Stimulated activated CD8-positive, alpha-beta memory T cell treated with anti-CD3 and anti-CD28 coated beads, Interleukin-2, amount 100 ng/mL, for 48 hours (primary cell): ENCODE results near the gene MYO18B.

Experiments used
- DNase-seq, 2 donors: peaks; one replicate each; pipeline ENCODE4 v3.0.0-alpha.2; 2020; ENCODE audit warnings: low read depth in 2 of 2

MYO18B gene

DNA sequence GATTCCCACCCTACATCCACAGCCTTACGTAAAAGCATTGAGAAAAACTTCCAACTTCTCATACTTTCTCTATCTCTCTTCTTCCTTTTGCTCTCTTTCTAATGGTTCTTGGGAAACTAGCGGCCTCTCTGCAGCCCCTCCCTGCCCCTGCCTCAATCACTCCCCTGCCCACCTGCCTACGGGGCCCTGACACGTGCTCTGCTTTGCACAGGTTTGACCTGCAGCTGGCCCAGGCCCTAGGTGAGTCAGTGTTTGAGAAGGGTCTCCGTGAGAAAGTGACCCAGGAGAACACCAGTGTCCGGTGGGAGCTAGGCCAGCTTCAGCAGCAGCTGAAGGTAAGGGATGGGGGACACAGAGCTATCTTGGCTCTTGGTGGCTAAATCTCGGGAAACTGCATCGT lies 160.4 kb downstream of the MYO18B start:
- no peak for DNase-seq

DNA sequence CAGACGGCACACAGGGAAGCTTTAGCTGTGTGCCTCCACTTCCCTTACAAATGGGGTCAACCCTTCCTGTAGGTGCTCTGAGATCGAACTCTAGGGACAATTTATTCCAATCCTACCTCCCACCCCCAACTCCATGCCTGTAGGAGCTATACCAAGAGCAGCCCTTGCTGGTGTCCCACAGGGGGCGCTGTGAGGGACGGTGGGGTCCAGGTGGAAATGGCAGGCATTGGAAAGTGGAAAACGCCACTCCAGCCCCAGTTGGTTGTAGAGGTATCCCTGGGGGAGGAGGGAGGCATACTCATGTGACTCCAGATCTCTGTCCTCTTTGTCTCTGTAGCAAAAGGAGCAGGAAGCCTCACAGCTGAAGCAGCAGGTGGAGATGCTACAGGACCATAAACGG lies 161.3 kb downstream of the MYO18B start:
- no peak for DNase-seq

DNA sequence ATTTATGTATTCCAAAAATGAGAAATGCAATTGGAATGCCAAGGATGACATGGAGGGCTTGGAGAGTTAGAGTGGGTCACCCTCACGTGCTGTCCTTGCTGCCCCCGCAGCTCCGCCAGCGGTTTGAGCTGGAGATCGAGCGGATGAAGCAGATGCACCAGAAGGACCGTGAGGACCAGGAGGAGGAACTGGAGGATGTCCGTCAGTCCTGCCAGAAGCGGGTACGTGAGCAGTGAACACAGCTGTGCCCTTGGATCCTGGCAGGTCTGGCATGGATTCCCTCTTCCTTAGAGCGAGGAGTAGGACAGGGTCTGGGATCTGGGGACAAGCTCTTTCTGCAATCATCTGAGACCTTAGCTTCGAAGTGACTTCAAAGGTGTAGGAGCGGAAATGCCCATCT lies 166.2 kb downstream of the MYO18B start:
- no peak for DNase-seq

DNA sequence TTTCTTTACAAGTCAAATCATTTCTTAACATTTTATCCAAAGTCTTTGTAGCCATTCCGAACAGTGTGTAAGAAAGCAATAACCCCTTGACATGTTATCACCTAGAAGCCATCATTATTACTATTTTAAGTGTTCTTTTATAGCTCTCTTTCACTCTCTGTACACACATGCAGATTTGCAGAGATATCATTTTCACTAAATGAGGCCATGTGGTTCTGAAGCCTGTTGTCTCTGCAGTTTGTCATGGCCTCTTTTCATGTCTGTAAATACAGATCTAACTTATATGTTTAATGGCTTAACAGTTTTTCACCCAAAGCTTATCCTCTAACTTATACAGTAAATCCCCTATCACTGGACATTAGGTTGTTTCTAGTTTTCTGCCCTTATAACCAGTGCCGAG lies 166.8 kb downstream of the MYO18B start:
- no peak for DNase-seq

GRCh38 chr22:25909614-25910387 lies 167.8 kb downstream of the MYO18B start:
- no peak for DNase-seq

- DNase-seq: no peak
Measured at GRCh38 chr22:25911243-25911972, 169.4 kb downstream of the MYO18B start.

DNA sequence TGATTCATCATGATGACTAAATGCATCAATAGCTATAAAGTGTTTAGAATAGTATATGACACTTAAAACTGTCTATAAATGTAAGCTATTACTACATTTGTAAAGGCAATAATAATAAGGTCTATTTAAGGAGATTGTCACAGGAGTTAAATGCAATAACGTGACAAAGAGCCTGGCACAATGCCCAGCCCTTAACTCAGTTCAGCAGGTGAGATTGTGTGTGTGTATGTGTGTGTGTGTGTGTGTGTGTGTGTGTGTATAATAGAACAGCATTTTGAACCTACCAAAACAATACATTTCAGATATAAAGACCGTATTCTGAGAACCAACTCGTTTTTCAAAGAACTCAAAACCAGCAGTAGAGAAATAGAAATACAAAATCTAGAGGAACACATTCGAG lies 177.5 kb downstream of the MYO18B start:
- DNase-seq: no peak

DNA sequence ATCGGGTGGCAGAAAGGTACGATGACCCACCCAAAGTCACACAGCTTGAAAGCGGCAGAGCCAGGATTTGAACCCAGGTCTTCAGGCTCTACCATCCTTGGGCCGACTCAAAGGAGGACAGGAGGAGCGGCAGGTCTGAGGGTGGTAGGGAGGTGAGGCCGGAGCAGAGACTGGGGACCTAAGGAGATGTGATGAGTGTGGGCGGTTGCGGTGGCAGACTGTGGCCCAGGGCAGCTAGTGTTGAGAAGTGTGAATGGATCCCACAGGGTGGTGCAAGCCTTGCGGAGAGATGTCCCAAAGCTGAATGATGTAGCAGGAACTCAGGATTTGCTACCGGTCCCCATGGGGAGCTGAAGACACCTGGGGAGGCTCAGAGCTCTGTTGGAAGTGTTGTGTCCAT lies 180.2 kb downstream of the MYO18B start:
- no peak for DNase-seq

GRCh38 chr22:25923914-25924313 lies 181.9 kb downstream of the MYO18B start:
- no peak for DNase-seq

DNA sequence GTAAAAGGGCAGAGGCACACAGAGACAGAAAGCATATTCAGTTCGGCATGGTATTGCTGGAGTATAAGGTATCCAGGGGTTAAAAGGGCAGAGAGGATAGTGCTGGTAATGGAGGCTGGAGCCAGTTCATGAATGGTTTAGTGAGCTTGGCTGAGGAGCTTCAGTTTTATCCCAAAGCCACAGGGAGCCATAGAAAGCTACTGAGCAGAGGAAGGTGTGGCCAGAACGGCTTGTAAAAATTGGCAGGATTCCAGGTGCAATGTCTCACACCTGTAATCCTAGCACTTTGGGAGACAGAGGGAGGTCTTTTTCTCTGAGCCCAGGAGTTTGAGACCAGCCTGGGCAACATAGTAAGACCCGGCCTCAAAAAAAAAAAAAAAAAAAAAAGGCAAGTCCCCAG lies 186.1 kb downstream of the MYO18B start:
- DNase-seq: no peak

- DNase-seq: no peak
Measured at GRCh38 chr22:25929321-25929878, 187.4 kb downstream of the MYO18B start.

DNA sequence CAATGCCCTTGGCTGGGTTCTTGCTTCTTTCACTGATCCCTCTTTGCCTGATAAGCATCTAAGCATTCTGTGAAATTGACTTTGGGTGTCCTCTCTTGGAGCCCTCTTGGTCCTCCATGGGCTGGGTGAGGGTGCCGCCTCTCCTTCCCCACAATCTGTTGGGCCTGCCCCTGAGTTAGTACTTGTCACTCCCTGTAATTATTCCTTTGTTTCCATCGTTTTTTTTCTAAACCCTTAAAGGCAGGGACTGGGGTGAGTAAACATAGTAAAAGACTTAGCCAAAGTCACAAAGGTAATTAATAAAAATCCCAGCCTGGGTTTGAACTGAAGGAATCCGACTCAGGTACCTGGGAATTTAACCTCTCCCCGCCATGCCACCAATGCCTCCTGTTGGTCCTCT lies 188.1 kb downstream of the MYO18B start:
- no peak for DNase-seq

- no peak for DNase-seq
Measured at GRCh38 chr22:25930788-25931310, 188.9 kb downstream of the MYO18B start.

DNA sequence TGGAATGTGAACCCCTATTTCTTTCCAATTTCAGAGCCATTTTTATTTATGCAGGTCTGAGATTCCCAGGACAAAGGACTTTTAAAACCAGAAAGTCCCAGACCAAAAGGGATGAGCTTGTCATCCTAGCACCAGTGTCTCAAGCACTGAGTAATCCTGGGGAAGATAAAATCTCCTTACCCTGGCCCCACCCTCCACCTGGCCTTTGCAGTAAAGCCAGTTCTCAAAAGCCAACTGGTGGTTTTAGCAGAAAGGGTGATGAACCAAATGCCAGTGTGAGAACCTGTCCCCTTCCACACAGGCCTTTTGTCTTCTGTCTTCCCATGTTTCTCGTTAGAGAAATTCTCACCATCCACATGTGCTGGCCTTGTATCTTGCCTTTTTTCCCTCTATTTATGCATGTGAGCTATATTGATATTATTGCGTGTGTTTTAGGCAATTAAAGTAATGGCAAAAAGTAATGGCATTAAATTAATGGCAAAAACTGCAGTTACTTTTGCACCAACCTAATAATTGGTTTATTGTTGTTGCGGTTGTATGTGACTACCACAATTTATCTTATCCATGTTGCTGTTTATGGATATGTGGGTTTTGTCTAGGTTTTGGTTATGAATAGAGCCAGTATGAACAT lies 191.3 kb downstream of the MYO18B start:
- DNase-seq: no peak

GRCh38 chr22:25935266-25936058 lies 193.5 kb downstream of the MYO18B start:
- DNase-seq: no peak

DNA sequence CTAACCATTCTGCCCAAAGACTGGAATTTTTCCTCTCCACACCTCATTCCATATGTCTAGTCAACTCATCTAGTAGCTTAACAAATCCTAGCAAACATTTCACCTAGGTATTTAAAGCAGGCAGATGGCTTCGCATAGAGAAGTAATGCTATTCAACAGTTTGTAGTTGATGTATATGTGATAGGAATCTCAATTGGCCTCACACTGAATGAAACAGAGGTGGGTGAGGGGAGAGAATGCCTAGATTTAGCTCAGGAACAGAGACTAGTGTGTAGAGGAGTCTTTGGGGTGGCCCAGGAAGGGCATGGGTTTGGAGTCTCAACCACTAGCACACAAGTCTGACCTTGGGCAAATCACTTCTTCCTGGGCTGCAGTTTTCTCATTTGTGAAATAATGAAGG lies 196.2 kb downstream of the MYO18B start:
- DNase-seq: no peak

DNA sequence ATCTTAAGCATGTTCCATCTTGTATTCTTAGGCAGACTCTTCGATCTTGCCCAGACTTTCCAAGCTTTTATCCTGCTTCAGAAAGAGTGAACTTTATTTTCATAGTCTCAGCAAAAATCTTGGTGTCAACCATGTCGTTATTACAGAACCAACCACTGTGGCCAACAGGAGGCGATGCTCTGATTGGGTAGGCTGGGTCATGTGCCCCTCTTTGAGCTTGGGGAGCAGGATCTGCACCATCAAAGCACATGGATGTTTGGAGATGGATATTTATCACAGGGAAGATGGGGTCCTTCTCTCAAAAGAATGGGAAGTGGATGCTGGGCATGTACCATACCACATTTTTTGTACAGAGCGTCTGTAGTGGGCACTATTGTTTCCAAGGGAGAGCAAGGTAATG lies 197.4 kb downstream of the MYO18B start:
- no peak for DNase-seq

DNA sequence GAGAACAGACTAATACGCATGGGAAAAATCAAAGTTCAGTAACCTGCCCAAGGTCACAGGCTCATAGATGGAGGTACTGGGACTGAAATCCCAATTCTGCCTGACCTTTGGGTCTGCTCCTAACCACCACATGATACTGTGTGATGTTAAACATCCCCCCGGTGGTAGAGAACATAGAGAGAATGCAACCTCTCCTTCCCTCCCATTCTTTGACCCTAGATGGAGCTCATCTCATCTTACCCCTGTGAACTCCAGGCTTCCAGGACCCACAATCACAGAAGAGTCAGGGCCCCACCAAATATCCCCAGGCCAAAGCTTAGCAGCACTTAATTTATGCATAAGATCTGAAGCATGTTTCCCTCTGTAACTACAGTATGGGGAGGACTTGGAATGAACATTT lies 198.5 kb downstream of the MYO18B start:
- DNase-seq: no peak

DNA sequence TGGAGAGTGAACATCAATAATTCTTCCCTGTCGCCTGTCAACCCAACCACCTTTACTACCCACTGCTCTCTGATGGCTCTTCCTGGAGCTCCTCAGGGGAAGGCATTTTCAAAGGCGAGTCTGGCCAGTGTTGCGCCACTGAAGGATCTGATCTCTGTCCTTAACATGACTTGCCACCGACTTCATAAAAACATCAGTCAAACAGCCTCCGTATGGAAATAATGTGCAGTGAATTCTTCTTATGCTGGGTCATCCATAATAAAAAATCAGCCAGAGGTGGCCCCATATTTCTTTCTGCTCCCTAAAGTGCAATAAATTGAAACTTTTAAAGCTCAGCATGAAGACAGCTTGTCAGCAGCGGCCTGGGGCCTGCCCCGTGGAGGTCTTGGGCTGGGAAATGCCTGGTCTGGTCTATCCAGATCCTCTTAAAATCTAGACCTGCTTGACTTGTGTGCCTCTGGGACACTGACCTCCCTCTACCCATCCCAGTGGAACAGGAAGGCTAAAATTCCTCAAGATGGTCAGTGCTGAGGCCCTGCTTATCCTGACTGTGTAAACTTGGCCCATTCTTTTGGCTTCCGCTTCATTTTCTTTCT lies 199.5 kb downstream of the MYO18B start:
- DNase-seq: no peak

DNA sequence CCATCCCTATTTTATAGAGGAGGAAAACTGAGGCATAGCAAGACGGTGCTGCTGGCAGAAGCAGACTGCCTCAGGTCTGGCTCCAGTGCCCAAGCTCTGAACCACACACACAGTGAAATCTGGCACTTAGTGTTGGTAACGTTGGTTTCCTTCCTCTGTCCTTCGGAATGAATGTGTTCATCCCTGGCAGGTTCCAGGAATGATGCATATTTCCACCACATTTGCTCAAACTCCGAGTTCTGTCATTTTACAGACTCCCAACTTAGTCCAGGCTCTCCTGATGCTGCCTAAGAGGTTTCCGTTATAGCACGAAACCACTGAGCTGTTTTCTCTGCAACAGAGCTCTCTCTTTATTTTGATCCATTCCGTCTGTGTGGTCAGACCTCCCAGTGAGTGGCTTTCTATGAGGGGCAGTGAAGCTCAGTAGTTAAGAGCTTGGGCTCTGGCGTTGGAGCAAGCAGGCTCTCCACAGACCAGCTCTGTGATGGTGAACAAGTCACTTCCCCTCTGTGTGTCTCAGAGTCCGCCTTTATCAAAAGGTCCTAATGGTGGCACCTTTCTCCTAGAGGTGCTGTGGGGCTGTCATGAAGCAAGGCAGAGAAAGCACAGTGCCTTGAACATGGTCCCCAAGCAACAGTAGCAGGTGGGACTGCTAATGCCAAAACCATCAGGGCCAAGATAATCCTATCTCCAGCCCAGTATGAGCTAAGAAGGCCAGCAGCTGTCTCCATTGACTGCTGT lies 200.3 kb downstream of the MYO18B start:
- DNase-seq: no peak
